CD4-positive, CD25-positive, alpha-beta regulatory T cell (primary cell): Measurements from ENCODE around the gene PARP8. TPM values are rescaled to one million over a fixed set of nuclear protein-coding genes. Genes with fewer than 3 reads are reported as not detected.

ENCODE experiments used
- polyA plus RNA-seq, 4 donors: library from polyadenylated mRNA; unstranded; fragments of 300-500 nt; fragmentation: Illumina TruSeq; gene quantifications; one replicate each; pipeline ENCODE4 v1.2.3, GENCODE V29; 2021
- total RNA-seq: library from RNA; stranded (reverse); gene quantifications from one replicate; pipeline ENCODE4 v1.2.3, GENCODE V29; 2022

The PARP8 gene
- total and polyA plus RNA-seq, 5 donors from 2014 or later, result 45.0 to 217 (median 56.0) TPM

Other genes starting within 250 kb of the PARP8 start
- gene EMB, start 225.3 kb upstream of the PARP8 start, total RNA-seq, result 195 TPM
- 100 to 1,000 TPM; 130 to 304 (median 229) TPM for gene EMB, start 225.3 kb upstream of the PARP8 start, polyA plus RNA-seq